HG02852 (cell line): ENCODE data around the gene ARHGAP22.

ENCODE experiments used
- ATAC-seq: cut with Tn5 transposase; IDR thresholded peaks from one replicate; pipeline ENCODE4 v1.9.1; 2021; ENCODE audit warnings: mild to moderate bottlenecking, moderate library complexity; ENCODE audit not compliant: unreplicated experiment

ARHGAP22 gene

DNA sequence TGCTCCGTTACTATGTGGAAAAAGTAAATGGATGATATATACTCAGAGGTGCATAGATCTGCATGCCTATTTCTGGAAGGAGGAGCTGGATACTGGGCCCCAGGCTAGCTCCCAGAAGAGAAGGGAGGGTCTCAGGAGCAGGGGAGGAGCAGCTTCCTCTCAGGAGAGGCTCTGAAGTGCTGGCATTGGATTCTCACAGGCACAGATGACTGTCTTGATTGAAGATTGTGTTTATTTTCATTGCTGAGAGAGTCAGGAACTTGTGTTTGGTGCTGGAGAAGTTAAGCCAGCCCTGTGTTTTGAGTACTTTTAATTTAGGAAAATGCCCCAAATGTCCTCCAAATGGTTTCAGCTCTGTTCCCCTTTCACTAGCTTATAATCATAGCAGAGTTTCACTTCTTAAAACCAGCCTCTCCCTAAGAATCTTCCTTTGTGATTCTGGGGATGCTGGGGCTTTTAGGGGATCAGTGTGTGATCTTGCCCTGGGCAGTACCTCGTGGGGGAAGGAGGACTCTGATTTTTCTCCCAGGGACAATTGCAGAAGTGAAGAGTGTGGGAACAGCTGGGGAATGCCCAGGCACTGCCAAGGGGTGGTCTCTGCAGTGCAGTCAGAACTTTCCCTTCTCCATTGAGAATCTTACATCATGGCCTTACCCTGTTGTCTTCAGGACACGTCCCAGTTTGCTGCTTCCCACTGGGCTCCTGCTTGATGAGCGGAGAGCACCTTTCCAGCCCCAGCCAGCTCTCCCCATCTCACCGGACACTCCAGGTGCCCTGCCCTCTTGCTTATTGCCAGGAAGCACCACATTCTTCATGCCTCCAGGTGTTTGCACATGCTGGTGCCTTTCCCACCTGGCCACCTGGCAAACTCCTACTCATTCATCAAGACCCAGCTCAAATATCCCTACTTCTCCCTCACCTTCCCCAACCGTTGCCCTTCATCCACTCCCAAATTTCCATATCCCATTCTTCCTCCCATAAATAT, 102.8 kb downstream of the ARHGAP22 start:
- no peak for ATAC-seq

- no peak for ATAC-seq
Measured at GRCh38 chr10:48501226-48501625, 103.6 kb downstream of the ARHGAP22 start.

DNA sequence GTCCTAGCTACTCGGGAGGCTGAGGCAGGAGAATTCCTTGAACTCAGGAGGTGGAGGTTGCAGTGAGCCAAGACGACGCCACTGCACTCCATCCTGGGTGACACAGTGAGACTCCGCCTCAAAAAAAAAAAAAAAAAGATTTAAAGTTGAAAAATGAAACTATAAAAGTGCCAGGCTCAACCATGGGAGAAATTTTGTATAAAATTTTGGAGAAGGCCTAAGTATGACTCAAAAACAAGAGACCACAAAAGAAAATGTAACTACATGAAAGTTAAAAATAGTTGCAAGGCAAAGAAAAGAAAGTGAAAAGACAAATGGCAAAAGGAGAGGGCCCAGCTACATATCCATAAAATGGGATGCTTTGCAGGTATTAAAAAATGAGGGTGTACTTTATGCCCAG, 104.1 kb downstream of the ARHGAP22 start:
- no peak for ATAC-seq

- no peak for ATAC-seq
Measured at GRCh38 chr10:48498940-48499510, 105.8 kb downstream of the ARHGAP22 start.

DNA sequence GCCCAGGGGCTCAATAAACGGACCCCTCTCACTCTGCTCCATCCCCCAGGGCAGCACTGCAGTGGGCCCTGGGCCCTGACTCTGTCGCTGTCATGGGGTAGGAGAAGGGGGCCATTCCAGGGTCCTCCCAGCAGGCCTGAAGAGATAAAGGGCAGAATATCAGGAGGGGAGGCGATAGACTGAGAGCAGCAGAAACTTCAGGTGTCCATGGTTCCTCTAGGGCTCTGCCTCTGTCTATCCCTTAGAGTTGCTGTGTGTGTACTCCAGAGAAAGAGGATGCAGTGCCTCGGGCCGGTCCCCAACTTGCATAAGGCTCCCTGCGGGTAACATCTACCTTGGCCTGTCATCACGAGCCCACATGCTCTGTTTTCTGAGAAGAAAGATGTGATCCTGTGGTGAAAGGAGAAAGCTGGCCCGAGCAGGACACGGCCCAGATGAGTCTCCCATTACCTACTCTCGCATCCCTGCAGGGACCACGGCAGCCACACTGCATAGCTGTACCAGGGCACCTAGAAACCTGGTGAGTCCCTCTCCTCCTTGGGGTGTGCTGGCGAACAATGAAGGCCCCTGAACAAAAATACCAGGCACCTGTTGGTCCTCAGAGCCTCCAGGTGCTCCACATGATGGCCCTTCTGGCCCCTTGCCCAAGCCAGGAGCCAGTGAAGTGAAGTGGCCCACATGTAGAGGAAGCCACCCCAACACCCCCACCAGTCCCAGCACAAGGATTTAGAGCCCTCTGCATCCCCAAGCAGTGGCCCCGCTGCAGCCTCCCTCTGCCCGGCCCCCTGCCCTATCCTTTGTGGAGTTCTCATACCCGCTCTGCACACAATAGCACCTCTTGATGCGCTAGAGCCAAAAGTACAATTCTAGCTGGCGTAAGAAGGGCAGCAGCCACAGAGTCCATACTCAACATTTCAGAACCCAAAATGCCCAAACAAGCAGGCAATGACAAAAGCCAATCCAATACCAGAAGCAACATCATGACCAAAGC, 106.8 kb downstream of the ARHGAP22 start:
- no peak for ATAC-seq

- ATAC-seq = no peak
Measured at GRCh38 chr10:48496831-48497779, 107.8 kb downstream of the ARHGAP22 start.

DNA sequence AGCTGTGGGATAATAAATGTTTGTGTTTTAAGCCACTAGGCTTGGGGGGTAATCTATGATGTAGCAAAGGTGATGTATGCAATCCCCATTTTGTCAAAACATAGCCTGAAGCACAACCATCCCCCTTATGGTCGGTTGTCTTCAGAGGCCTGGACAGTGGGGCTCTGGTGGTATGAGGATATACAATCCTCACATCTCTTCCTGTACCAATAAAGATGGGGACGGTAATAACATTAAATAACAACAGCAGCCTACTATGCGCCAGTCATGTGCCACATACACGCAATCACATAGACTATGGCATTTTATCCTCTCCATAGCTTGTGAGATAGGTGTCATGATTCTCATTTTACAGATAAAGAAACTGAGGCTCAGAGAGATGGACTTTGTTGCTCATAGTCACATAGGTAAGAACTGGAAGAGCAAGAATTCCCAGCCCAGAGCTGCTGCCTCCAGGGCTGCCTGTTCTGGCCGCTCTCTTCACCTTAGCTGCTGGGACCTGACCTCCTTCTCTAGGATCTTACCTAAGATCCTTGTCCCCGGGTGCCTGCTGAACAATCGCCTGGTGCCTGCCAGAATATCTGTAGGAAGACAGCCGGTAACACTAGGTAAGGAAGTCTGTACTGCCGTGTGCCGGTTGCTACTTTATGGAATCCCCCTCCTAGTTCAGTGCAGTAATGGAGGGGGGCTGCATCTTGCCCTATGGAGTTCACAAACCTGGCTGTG, 108.6 kb downstream of the ARHGAP22 start:
- ATAC-seq = no peak

- ATAC-seq = no peak
Measured at GRCh38 chr10:48495282-48496045, 109.4 kb downstream of the ARHGAP22 start.

DNA sequence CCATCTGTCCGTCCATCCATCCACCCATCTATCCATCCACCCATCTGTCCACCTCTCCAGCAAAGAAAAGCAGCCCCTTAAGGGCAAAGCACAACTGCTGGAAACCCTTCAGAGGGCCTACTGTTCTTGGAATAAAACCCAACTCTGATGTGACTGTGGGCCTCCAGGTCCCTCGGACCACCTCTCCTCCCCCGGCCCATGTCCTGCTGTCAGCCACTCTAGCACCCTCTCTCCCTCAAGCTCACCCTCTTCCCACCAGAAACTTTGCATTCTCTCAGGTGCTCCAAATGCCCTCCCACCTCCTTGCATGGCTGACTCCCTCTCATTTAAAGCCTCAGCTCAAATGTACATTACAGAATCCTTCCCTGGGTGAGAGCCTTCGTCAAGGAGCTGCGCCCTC, 110.3 kb downstream of the ARHGAP22 start:
- no peak for ATAC-seq

- ATAC-seq = no peak
Measured at GRCh38 chr10:48494073-48494472, 110.8 kb downstream of the ARHGAP22 start.

DNA sequence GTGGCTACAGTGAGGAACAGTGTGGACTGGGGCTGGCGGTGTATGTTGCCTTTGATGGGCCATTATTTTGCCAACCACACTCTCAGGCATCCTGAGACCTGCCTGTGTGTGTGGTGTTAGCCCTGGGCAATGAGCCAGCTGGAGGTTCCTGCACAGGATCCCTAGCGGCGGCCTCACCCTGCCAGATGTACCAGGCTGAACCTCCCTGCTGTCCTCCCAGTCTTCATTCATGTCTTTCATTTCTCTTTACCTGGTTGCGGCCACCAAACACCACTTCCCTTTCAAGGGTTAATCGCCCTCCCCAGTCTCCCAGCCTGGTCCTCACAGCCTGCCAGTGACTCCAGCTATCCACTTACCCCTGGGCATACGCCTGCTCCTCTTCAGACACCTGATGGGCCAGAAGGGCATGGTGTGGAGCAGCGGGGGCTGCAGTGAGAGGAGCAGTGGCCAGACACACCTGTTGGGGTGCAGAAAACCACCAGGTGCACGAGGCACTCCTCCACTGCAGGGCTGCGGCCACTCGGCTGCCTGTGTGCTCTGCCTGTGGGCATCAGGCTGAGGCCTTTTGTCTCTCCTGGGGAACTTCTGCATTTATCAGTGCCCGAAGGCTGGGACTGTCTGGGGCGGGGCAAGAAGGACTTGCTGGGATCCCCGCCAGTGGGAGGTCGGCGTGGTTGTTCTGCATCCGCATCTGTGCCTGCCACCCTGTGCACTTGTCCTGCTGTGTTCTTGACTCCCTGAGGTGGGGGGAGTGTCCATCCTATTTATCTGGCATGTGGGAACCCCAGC, 111.6 kb downstream of the ARHGAP22 start:
- no peak for ATAC-seq

DNA sequence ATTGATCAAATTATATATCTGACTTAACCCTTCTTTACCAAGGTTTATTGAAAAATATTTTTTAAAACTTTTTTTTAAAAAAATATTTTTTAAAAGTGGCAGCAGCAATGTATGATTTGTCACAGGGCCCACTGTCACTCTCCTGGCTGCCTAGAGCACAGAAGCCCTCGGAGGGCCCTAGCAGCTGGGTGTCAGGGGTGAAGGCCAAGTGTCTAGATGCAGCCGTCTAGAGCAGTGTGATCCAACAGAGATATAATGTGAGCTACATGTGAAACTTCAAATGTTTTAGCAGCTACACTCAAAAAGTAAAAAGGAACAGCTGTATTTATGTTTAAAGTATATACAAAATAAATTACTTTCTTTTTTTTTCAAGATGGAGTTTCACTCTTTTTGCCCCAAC, 112.7 kb downstream of the ARHGAP22 start:
- ATAC-seq = no peak

DNA sequence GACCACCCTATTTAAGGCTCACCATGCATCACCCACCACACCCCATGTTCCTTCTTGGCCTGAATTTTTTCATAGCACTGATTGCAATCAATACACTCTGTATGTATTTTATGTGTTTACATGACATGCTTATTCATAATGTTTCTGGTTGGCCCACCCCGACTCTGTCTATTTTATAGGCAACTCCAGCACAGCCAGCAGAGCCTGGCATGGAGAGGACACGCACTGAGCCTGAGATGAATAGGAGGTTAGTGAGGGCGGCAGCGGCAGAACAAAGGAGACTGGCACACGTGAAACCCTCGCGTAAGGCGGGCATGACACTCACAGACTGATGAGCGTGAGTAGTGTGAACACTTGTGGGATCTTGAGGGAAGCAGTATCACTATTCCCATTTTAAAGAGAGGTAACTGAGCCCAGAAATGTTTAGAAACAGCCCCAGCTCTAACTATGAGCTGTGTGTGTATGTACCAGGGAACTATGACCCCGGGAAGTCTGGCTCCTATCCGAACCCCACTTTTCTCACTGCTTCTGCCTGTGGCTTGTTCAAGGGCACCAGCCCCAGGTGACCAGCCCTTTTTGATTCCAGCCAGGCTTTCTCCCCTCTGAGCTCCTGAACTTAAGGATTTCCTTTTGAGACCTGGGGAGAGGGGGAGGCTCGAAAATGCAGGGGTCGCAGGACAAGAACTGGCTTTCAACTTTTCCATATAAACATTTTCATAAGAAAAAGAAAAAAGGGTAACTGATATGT, 113.3 kb downstream of the ARHGAP22 start:
- no peak for ATAC-seq

GRCh38 chr10:48490946-48491345, 113.9 kb downstream of the ARHGAP22 start:
- no peak for ATAC-seq

DNA sequence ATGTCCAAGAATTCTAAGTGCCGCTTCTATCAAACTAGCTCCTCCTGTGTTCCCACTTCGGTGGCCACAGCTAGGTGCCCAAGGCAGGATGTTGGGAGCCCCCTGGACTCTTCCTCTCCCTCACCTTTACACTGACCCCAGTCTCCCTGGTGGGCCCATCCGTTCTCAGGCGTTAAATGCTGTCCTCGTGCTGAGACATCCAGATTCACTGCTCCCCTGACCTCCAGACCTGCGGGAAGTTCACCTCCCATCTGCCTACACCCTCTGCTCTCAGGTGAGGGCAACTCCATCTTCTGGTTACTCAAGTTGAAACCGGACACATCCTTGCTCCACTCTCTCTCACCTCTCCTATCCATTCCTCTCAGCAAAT, 114.3 kb downstream of the ARHGAP22 start:
- no peak for ATAC-seq

- ATAC-seq = no peak
Measured at GRCh38 chr10:48489099-48489498, 115.8 kb downstream of the ARHGAP22 start.

DNA sequence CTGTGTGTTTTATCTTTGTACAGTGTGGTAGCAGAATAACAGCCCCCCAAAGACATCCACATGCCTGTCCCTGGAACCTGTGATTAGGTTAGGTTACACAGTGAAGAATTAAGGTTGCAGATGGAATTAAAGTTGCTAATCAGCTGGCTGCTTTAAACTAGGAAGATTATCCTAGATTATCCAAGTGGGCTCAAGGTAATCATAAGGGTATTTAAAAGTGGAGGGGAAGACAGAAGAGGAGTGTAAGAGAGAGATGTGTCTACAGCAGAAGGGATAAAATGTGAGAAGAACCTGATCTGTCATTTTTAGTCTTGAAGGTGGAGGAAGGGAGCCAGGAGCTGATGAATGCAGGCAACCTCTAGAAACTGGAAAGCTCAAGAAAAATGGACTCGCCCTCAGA, 117.6 kb downstream of the ARHGAP22 start:
- no peak for ATAC-seq
